ENCODE measurements around the gene PKP4. TPM values are rescaled to one million over a fixed set of nuclear protein-coding genes. Genes with fewer than 3 reads are reported as not detected.

The PKP4 gene
- polyA plus RNA-seq, 1 experiment: 47.0 TPM

DNA sequence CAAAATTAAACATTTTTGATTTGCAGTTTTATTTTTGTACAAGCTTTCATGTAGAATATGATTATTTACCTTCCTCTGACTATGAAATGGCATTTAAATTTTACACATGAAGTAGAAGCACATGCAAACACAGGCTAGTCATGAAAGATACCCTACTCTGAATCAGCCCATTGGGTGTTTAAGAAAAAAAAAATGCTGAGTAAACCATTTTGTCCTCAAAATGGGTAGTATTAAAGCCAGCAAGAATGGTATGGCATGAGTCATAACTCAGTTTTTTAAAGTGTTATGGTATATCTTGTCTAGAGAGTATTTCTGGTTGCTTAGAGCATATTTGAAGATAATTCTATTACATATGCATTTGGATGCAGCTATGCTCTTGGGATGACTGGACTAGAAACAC is 55.0 kb downstream of the PKP4 start:
- ChIA-PET POLR2A (no interaction called here), CTCF (interaction anchor here (0.6 kb wide), 1 partner anchor 103 kb away, joined by 3 read pairs; no protein-coding TSS in a partner anchor)
- Histone ChIP-seq H3K4me3 (ENCODE audit: low read depth, low read length) (no peak overlapping the region), H3K27me3 (ENCODE audit: control insufficient read depth, insufficient read depth, low read length) (no peaks in the 10 kb centered on the region), H3K36me3 (ENCODE audit: control insufficient read depth, insufficient read depth, low read length) (no peaks in the 10 kb centered on the region)
- TF ChIP-seq CTCF (IDR thresholded peaks at IDR 0.05; ENCODE audit: insufficient read depth, low read depth, low read length): no peak
- no peak for DNase-seq (ENCODE audit: low read depth)

DNA sequence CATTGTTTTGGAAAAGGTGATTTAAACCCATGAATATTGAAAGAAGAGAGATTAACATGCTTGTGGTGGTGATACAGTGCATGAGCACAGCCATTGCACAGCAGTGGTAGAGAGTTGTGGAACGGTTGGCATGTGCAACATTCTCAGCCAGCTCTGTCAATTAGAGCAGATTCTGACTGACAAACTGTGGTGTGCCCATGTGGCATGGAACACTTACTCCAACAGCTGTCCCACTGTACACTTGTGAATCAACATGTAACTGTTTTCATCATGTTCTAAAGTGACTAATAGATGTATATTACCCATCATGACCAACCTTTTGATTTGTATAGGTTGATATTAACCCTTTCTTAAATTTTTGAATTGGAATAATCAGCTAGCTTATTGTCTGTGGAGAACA is 55.6 kb downstream of the PKP4 start:
- CTCF ChIA-PET: interaction anchor here (0.6 kb wide), 1 partner anchor 103 kb away, joined by 3 read pairs; no protein-coding TSS in a partner anchor
- TF ChIP-seq CTCF (IDR thresholded peaks at IDR 0.05; ENCODE audit: insufficient read depth, low read depth, low read length): no peak
- no peak for DNase-seq (ENCODE audit: low read depth)
- Histone ChIP-seq H3K27me3 (ENCODE audit: control insufficient read depth, insufficient read depth, low read length) (no peaks in the 10 kb centered on the region), H3K36me3 (ENCODE audit: control insufficient read depth, insufficient read depth, low read length) (no peaks in the 10 kb centered on the region), H3K4me3 (ENCODE audit: low read depth, low read length) (no peak overlapping the region)
- POLR2A ChIA-PET: no interaction called here

DNA sequence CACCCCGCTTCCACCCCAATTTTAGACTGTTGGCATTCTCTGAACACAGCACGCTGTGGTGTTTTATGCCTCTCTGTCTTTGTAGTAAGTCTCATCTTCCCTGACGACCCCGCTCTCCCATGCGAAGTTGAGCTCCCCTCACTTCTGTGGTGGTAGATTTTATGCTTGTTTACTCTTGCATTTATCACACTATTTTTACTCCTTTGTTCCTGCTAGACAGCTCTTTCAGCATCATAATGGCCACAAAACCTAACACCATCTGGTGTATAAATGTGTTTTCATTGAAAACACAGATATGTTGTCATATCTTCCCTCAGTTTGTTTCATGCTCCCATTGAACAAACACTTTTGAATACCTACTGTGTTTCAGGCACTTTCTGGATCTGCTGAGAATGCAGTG is 57.1 kb downstream of the PKP4 start:
- Histone ChIP-seq H3K4me3 (ENCODE audit: low read depth, low read length) (no peak overlapping the region), H3K36me3 (ENCODE audit: control insufficient read depth, insufficient read depth, low read length) (no peaks in the 10 kb centered on the region), H3K27me3 (ENCODE audit: control insufficient read depth, insufficient read depth, low read length) (no peaks in the 10 kb centered on the region)
- no peak for DNase-seq (ENCODE audit: low read depth)
- no peak for TF ChIP-seq CTCF (IDR thresholded peaks at IDR 0.05; ENCODE audit: insufficient read depth, low read depth, low read length)
- POLR2A ChIA-PET: no interaction called here
- CTCF ChIA-PET: interaction anchor here (0.8 kb wide), 1 partner anchor 15 kb away, joined by 3 read pairs; no protein-coding TSS in a partner anchor

- TF ChIP-seq CTCF (IDR thresholded peaks at IDR 0.05; ENCODE audit: insufficient read depth, low read depth, low read length): no peak
- ChIA-PET CTCF (no interaction called here), POLR2A (no interaction called here)
- H3K4me3 ChIP-seq (ENCODE audit: low read depth, low read length): no peak overlapping the region
- DNase-seq (ENCODE audit: low read depth): no peak
- no peaks in the 10 kb centered on the region for H3K36me3 ChIP-seq (ENCODE audit: control insufficient read depth, insufficient read depth, low read length)
- no peaks in the 10 kb centered on the region for H3K27me3 ChIP-seq (ENCODE audit: control insufficient read depth, insufficient read depth, low read length)
These were observed 61.3 kb downstream of the PKP4 start for GRCh38 chr2:158518084-158518483.

GRCh38 chr2:158519481-158519880 is 62.7 kb downstream of the PKP4 start:
- DNase-seq (ENCODE audit: low read depth): no peak
- TF ChIP-seq CTCF (IDR thresholded peaks at IDR 0.05; ENCODE audit: insufficient read depth, low read depth, low read length): no peak
- Histone ChIP-seq H3K4me3 (ENCODE audit: low read depth, low read length) (no peak overlapping the region), H3K36me3 (ENCODE audit: control insufficient read depth, insufficient read depth, low read length) (no peaks in the 10 kb centered on the region), H3K27me3 (ENCODE audit: control insufficient read depth, insufficient read depth, low read length) (no peaks in the 10 kb centered on the region)
- CTCF ChIA-PET: no interaction called here
- POLR2A ChIA-PET: no interaction called here

All from BJ (cell line).